Activated CD4-positive, alpha-beta memory T cell treated with anti-CD3 and anti-CD28 coated beads, Interleukin-2, amount 10 ng/mL, durations not matched to agents 7 days and 5 days (primary cell): ENCODE measurements around the gene C2orf92. TPM values are rescaled to one million over a fixed set of nuclear protein-coding genes. Genes with fewer than 3 reads are reported as not detected.

Experiments used
- CTCF ChIA-PET: fragments of 350-600 bp; sonication (Branson Sonifier 250); formaldehyde crosslinking; loops from one replicate; lab custom pipeline; 2021; ENCODE audit warnings: antibody characterized with exemption, inconsistent platforms; lab: Charles Lee
- POLR2A ChIA-PET: fragments of 350-600 bp; sonication (Branson Sonifier 250); formaldehyde crosslinking; loops from one replicate; lab custom pipeline; 2021; ENCODE audit warnings: antibody characterized with exemption; lab: Charles Lee
- DNase-seq: peaks from one replicate; pipeline ENCODE4 v3.0.0-alpha.2; 2020
- H3K27ac Mint-ChIP-seq: one replicate; pipeline ENCODE4 v1.8.0; 2021; ENCODE audit warnings: mild to moderate bottlenecking, mixed read lengths
- H3K27me3 Mint-ChIP-seq: one replicate; pipeline ENCODE4 v1.8.0; 2021; ENCODE audit warnings: mixed read lengths
- H3K36me3 Mint-ChIP-seq: one replicate; pipeline ENCODE4 v1.8.0; 2021; ENCODE audit warnings: low read depth, mixed read lengths
- H3K4me1 Mint-ChIP-seq: one replicate; pipeline ENCODE4 v1.8.0; 2021; ENCODE audit warnings: mixed read lengths
- H3K4me3 Mint-ChIP-seq: one replicate; pipeline ENCODE4 v1.8.0; 2021; ENCODE audit warnings: mild to moderate bottlenecking, mixed read lengths
- H3K9me3 Mint-ChIP-seq: one replicate; pipeline ENCODE4 v1.8.0; 2021; ENCODE audit warnings: mixed read lengths
- total RNA-seq, 2 experiments: library from RNA; stranded (reverse); gene quantifications; one replicate each; pipeline ENCODE4 v1.2.3, GENCODE V29; 2021

The C2orf92 gene
- total RNA-seq, 2 experiments from 2014 or later, result 9.8 to 12.4 TPM

DNA sequence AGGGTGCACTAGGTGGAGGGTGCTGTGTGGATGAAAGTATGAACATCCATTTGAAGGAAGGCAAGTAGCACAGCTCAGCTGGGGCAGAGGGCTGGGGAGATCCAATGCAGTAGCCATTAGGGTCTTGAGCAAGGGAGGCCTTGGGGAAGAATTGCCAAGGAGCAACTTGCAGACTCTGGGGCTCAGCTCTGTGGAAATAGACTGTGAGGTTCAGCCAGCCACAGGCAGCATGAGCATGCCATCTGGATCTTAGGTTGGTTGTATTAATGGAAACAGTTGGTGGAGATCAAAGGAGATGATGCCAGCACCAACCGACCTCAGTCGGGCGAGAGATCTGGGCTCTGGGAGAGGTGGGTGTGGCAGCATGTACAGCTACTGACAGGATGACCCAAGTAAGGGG lies 49.4 kb downstream of the C2orf92 start:
- no peaks in the 10 kb centered on the region for H3K9me3 Mint-ChIP-seq
- peak overlapping the region; percentile 98 for H3K27ac Mint-ChIP-seq
- H3K27me3 Mint-ChIP-seq, result no peaks in the 10 kb centered on the region
- peaks cover 91% of the 10 kb centered on the region for H3K36me3 Mint-ChIP-seq
- peaks cover 79% of the 10 kb centered on the region for H3K4me1 Mint-ChIP-seq
- peak; percentile 42 for DNase-seq
- CTCF ChIA-PET, result interaction anchor here (0.6 to 2.5 kb wide), 12 partner anchors 8 to 633 kb away, joined by 3 to 33 read pairs (median 4); partner anchors contain the start of gene ACTR1B
- H3K4me3 Mint-ChIP-seq, result peak overlapping the region; percentile 95
- POLR2A ChIA-PET, result interaction anchor here (0.9 to 3.4 kb wide), 12 partner anchors 8 to 73 kb away, joined by 4 to 86 read pairs (median 6); partner anchors contain the start of genes ACTR1B and COX5B

DNA sequence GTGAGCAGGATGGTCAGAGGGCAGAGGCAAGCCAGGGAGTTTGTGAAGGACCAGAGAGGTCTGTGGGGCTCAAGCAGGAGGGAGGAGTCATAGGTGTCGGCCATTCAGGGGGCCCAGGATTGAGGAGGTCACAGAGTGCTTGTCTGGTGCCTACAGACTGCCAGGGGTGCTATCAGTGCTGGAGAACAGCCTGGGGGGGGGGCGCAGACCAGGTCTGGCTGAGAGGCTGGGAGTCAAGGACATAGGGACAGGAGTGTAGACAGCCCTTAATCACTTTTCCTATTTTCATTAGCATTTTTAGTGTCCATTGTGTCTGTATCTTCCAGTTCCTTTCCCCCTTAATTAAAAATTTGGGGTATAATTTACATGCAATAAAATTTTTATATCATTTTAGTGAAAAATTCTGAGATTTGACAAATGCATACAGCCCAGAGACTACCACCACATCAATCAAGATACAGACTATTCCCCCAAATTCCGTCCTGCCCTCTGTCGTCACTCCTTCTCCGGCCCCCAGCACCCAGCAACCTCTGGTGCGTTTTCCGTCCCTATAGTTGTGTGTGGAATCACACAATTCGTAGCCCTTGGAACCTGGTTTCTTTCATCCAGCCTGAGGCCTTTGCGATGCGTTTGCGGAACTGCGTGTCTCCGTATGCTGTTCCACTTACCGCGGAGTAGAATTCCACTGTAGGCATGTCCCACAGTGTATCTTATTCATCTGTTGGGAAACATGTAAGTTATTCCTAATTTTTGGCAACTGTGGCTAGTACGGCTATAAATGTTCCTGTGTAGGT lies 50.0 kb downstream of the C2orf92 start:
- H3K27ac Mint-ChIP-seq, result peak overlapping the region; percentile 98
- H3K36me3 Mint-ChIP-seq, result peaks cover 91% of the 10 kb centered on the region
- CTCF ChIA-PET, result interaction anchor here (0.6 to 2.5 kb wide), 8 partner anchors 8 to 633 kb away, joined by 3 to 33 read pairs (median 6); no protein-coding TSS in a partner anchor
- POLR2A ChIA-PET, result interaction anchor here (1.2 to 3.4 kb wide), 7 partner anchors 7 to 73 kb away, joined by 4 to 86 read pairs (median 11); partner anchors contain the start of genes ACTR1B and COX5B
- no peaks in the 10 kb centered on the region for H3K9me3 Mint-ChIP-seq
- H3K4me1 Mint-ChIP-seq, result peaks cover 79% of the 10 kb centered on the region
- H3K27me3 Mint-ChIP-seq, result no peaks in the 10 kb centered on the region
- no peak for DNase-seq
- peak overlapping the region; percentile 95 for H3K4me3 Mint-ChIP-seq

DNA sequence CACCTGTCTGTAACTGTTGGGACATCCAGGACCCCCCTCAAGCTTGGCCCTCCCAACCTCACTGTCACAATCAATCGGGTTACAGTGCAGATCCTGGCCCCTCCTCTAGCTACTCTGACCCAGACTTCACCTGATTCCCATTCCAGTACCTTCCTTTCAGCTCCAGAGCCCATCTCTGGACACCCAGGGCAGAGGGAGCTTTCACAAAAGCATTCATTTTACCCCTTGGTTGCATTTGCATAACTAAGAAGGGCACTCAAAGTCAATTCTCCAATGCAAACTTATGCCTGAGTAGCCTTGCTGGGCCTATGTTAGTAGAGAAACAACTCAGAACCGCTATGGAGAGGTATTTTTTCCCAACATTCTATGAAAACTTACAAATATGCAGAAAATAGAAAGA lies 51.2 kb downstream of the C2orf92 start:
- H3K4me1 Mint-ChIP-seq, result peaks cover 77% of the 10 kb centered on the region
- ChIA-PET POLR2A (interaction anchor here (0.6 to 0.7 kb wide), 2 partner anchors 422 to 1009 kb away, joined by 3 read pairs; no protein-coding TSS in a partner anchor), CTCF (interaction anchor here (0.7 to 1.6 kb wide), 2 partner anchors 20 to 756 kb away, joined by 3 to 5 read pairs; no protein-coding TSS in a partner anchor)
- no peaks in the 10 kb centered on the region for H3K9me3 Mint-ChIP-seq
- peak overlapping the region; percentile 98 for H3K27ac Mint-ChIP-seq
- H3K4me3 Mint-ChIP-seq, result no peak overlapping the region
- no peaks in the 10 kb centered on the region for H3K27me3 Mint-ChIP-seq
- no peak for DNase-seq
- peaks cover 91% of the 10 kb centered on the region for H3K36me3 Mint-ChIP-seq

DNA sequence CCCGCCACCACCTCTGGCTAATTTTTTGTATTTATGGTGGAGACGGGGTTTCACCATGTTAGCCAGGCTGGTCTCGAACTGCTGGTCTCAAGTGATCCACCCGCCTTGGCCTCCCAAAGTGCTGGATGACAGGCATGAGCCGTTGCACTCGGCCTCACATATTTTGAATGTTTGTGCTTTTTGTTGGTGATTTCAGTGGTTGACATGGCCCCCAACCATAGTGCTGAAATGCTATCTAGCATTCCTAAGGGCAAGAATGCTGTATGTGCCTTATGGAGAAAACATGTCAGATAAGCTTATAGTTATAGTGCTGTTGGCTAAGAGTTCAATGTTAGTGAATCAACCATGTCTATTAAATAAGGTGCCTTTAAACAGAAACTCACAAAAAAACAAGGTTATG lies 52.7 kb downstream of the C2orf92 start:
- H3K4me1 Mint-ChIP-seq, result peaks cover 78% of the 10 kb centered on the region
- H3K36me3 Mint-ChIP-seq, result peaks cover 94% of the 10 kb centered on the region
- CTCF ChIA-PET, result interaction anchor here (1.2 kb wide), 1 partner anchor 12 kb away, joined by 4 read pairs; no protein-coding TSS in a partner anchor
- DNase-seq, result no peak
- no peaks in the 10 kb centered on the region for H3K27me3 Mint-ChIP-seq
- no peaks in the 10 kb centered on the region for H3K9me3 Mint-ChIP-seq
- no peak overlapping the region for H3K27ac Mint-ChIP-seq
- no peak overlapping the region for H3K4me3 Mint-ChIP-seq
- POLR2A ChIA-PET, result interaction anchor here (0.8 kb wide), 1 partner anchor 8 kb away, joined by 3 read pairs; no protein-coding TSS in a partner anchor

DNA sequence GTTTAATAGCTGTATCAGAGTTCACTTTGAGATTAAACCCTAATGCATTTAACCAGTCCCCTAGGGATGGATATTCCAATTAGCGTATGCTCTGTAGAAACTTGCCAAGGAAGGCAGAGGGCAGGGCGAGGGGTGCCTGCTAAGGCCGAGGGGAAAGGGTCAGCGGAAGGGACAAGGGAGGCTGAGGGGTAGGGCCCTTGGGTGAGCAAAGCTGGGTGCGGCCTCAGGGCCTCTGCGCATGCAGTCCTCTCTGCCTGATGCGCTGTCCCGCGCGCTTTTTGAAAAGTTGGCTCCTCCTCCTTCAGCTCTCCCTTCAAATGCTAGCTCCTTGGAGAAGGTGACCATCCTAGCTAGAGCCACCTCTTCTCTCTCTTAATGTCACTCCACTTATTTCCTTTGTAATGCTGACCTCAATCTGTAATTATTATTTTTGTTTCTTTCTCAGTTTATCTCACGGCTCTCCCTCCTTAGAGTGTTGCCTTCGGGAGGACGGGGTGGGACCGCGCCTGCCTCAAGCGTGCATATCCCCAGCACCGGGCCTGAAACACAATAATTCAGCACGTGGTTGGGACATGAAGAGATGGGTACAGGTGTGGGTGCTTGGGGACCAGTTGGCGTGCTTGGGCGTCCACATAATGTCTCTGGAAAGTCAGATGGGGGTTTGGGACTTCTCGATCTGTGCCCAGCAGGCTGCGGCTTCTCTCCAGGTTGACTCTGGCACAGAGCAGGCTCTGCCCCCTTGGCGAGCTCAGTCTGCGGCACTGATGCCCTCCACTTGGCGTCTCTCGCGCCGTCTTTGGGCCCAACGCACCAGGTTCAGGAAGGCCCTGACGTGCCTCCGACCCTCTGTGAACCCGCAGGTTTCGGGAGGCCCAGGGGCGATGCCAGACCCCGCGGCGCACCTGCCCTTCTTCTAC lies 53.9 kb downstream of the C2orf92 start:
- peaks cover 78% of the 10 kb centered on the region for H3K4me1 Mint-ChIP-seq
- ChIA-PET CTCF (interaction anchor here (0.6 kb wide), 2 partner anchors 17 to 24 kb away, joined by 3 read pairs; no protein-coding TSS in a partner anchor), POLR2A (interaction anchor here (0.8 to 1.7 kb wide), 2 partner anchors 9 to 16 kb away, joined by 3 read pairs; no protein-coding TSS in a partner anchor)
- H3K9me3 Mint-ChIP-seq, result no peaks in the 10 kb centered on the region
- no peak overlapping the region for H3K4me3 Mint-ChIP-seq
- peak overlapping the region; percentile 7 for H3K27ac Mint-ChIP-seq
- H3K36me3 Mint-ChIP-seq, result peaks cover 95% of the 10 kb centered on the region
- no peak for DNase-seq
- no peaks in the 10 kb centered on the region for H3K27me3 Mint-ChIP-seq

DNA sequence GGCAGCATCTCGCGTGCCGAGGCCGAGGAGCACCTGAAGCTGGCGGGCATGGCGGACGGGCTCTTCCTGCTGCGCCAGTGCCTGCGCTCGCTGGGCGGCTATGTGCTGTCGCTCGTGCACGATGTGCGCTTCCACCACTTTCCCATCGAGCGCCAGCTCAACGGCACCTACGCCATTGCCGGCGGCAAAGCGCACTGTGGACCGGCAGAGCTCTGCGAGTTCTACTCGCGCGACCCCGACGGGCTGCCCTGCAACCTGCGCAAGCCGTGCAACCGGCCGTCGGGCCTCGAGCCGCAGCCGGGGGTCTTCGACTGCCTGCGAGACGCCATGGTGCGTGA lies 54.5 kb downstream of the C2orf92 start:
- Mint-ChIP-seq H3K9me3 (peaks cover 3% of the 10 kb centered on the region), H3K36me3 (peaks cover 95% of the 10 kb centered on the region), H3K4me3 (no peak overlapping the region), H3K27ac (no peak overlapping the region), H3K27me3 (no peaks in the 10 kb centered on the region), H3K4me1 (peaks cover 75% of the 10 kb centered on the region)
- DNase-seq, result no peak
- POLR2A ChIA-PET, result interaction anchor here (1.7 kb wide), 1 partner anchor 15 kb away, joined by 3 read pairs; no protein-coding TSS in a partner anchor
- CTCF ChIA-PET, result interaction anchor here (0.6 kb wide), 1 partner anchor 16 kb away, joined by 3 read pairs; no protein-coding TSS in a partner anchor

DNA sequence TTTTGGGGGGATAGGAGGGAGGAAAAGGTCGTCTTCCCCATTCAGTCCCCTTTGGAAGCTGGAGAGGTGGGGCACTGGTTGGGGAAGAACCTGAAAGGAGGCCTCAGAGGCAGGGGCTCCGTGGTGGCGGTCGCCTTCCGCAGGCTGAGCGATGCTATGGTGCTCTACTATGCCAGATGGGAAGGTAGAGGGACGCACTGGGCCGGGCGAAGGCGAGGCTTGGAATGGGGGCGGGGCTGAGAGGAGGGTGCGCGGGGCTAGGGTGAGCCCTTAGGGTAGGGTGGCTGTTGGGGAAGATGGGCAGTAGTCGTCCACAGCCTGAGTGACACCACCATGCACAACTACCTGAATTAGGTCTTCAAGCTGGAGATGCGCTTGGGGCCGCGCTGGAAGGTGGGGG lies 55.0 kb downstream of the C2orf92 start:
- Mint-ChIP-seq H3K27me3 (no peaks in the 10 kb centered on the region), H3K4me3 (no peak overlapping the region), H3K9me3 (peaks cover 3% of the 10 kb centered on the region), H3K36me3 (peaks cover 95% of the 10 kb centered on the region), H3K4me1 (peaks cover 70% of the 10 kb centered on the region), H3K27ac (no peak overlapping the region)
- DNase-seq, result no peak
- ChIA-PET POLR2A (interaction anchor here (1.7 to 4.7 kb wide), 2 partner anchors 11 to 15 kb away, joined by 3 to 27 read pairs; partner anchors contain the start of gene ZAP70), CTCF (interaction anchor here (2.3 kb wide), 1 partner anchor 25 kb away, joined by 9 read pairs; no protein-coding TSS in a partner anchor)

DNA sequence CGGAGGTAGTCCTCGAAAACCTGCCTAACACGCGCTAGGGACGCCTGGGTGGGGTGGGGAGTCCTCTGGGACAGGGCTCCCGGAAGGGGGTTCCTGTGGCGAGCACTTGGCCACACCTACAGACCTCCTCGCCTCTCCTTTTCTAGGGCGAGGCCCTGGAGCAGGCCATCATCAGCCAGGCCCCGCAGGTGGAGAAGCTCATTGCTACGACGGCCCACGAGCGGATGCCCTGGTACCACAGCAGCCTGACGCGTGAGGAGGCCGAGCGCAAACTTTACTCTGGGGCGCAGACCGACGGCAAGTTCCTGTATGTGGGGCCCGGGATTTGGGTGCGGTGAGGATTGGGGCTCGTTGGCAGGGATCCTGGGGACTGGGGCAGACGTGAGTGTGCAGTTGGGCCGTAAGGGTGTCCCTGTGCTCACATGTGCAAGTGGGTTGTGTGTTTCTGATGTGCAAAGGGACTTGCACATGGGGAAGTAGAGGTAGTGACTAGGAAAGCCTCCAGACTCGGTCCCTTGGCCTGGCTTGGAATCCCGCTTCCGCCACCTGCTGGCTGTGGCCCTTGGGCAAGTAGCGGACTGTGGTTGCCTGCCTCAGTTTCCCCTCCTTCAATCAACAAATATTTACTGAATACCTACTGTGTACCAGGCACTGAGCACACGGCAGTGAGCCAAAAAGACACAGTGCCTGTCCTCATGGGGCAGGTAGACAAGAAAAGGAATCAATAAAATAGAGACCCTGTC lies 55.6 kb downstream of the C2orf92 start:
- Mint-ChIP-seq H3K9me3 (peaks cover 3% of the 10 kb centered on the region), H3K36me3 (peaks cover 95% of the 10 kb centered on the region), H3K4me3 (no peak overlapping the region), H3K27me3 (no peaks in the 10 kb centered on the region), H3K27ac (no peak overlapping the region), H3K4me1 (peaks cover 65% of the 10 kb centered on the region)
- DNase-seq, result no peak
- ChIA-PET CTCF (interaction anchor here (0.8 to 2.3 kb wide), 2 partner anchors 15 to 26 kb away, joined by 4 to 9 read pairs; no protein-coding TSS in a partner anchor), POLR2A (interaction anchor here (1.8 to 4.7 kb wide), 3 partner anchors 7 to 79 kb away, joined by 5 to 27 read pairs (median 20); partner anchors contain the start of genes COX5B and ZAP70)

DNA sequence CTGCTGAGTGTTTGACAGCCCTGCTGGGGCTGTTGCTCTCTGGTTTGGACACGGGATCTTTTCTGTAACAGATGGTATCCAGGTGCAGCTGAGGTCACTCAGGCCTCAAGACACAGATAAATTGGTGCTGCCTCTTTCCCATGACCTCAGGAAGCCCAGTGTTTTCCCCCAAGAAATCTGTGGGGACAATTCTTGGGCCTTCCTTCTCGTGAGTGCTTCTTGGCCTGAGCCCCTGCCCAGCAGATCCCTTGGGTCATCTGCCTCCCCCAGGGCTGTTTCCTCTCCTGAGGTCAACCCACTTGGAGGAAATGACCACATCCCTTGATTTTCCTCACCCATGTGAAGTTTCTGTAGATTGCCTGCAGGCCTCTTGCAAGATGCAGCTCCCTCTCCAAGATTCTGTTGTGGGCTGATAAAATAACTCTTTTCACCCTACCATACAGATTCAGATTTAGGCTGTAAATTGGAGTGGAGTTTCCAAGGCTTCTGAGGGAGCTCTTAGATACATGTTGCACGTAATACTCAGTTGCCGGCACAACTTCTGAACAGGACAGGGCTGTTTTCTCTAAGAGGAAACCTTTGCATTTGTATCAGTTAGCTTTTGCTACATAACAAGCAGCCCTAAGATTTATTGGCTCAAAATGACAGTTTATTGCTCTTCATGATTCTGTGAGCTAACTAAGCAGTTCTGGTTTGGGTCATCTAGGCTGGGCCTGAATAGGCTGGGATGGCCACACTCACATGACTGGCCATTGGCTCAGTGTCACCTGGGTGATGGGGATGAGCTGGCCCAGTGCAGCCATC lies 57.0 kb downstream of the C2orf92 start:
- peak overlapping the region; percentile 26 for H3K27ac Mint-ChIP-seq
- peaks cover 60% of the 10 kb centered on the region for H3K4me1 Mint-ChIP-seq
- no peaks in the 10 kb centered on the region for H3K27me3 Mint-ChIP-seq
- H3K9me3 Mint-ChIP-seq, result peaks cover 7% of the 10 kb centered on the region
- no peak for DNase-seq
- no peak overlapping the region for H3K4me3 Mint-ChIP-seq
- CTCF ChIA-PET, result interaction anchor here (0.8 to 2.3 kb wide), 4 partner anchors 13 to 27 kb away, joined by 3 to 9 read pairs (median 4); no protein-coding TSS in a partner anchor
- POLR2A ChIA-PET, result interaction anchor here (0.6 to 4.7 kb wide), 7 partner anchors 9 to 80 kb away, joined by 3 to 27 read pairs (median 4); partner anchors contain the start of genes COX5B and ZAP70
- H3K36me3 Mint-ChIP-seq, result peaks cover 92% of the 10 kb centered on the region

DNA sequence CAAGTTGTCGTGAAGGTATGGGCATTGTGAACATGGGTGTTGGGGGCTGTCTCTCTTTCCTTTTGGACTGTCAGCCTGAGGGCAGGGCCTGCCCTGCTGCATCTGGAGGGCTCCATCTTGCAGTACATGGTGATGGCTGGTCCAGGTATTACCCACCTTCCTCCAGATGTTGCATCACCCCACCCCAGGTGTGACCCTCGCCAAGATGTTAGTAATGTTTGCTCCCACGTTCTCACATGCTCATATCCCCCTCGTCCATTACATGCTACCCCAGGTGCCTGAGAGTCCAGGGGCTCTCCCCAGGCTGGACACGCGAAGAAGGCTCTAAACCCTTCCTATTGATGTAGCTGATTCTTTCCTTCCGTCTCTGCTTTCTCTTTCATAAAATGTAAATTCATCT lies 57.8 kb downstream of the C2orf92 start:
- H3K4me3 Mint-ChIP-seq, result no peak overlapping the region
- peaks cover 93% of the 10 kb centered on the region for H3K36me3 Mint-ChIP-seq
- H3K4me1 Mint-ChIP-seq, result peaks cover 61% of the 10 kb centered on the region
- peak overlapping the region; percentile 58 for H3K27ac Mint-ChIP-seq
- no peak for DNase-seq
- ChIA-PET POLR2A (interaction anchor here (1.2 to 4.7 kb wide), 5 partner anchors 9 to 17 kb away, joined by 3 to 27 read pairs (median 4); partner anchors contain the start of gene ZAP70), CTCF (interaction anchor here (0.8 to 1.0 kb wide), 3 partner anchors 13 to 17 kb away, joined by 3 read pairs; no protein-coding TSS in a partner anchor)
- H3K27me3 Mint-ChIP-seq, result no peaks in the 10 kb centered on the region
- peaks cover 7% of the 10 kb centered on the region for H3K9me3 Mint-ChIP-seq
